Activated T-cell treated with anti-CD3 and anti-CD28 coated beads, Interleukin-2, amount 50 U/mL, for 24 hours (primary cell): ENCODE measurements around the gene UBE2E3.

ENCODE experiments used
- DNase-seq: peaks from one replicate; pipeline ENCODE4 v3.0.0-alpha.2; 2020
- H3K27ac Mint-ChIP-seq: 2 replicates; pipeline ENCODE4 v1.8.0; 2020; ENCODE audit warnings: mild to moderate bottlenecking, mixed read lengths
- H3K27me3 Mint-ChIP-seq: 2 replicates; pipeline ENCODE4 v1.8.0; 2020; ENCODE audit warnings: mixed read lengths
- H3K36me3 Mint-ChIP-seq: 2 replicates; pipeline ENCODE4 v1.8.0; 2020; ENCODE audit warnings: low read depth, mixed read lengths
- H3K4me1 Mint-ChIP-seq: 2 replicates; pipeline ENCODE4 v1.8.0; 2020; ENCODE audit warnings: low read depth, mixed read lengths
- H3K4me3 Mint-ChIP-seq: 2 replicates; pipeline ENCODE4 v1.8.0; 2020; ENCODE audit warnings: mild to moderate bottlenecking, moderate library complexity, mixed read lengths
- H3K9me3 Mint-ChIP-seq: 2 replicates; pipeline ENCODE4 v1.8.0; 2020; ENCODE audit warnings: mixed read lengths

UBE2E3 gene

GRCh38 chr2:180990794-180991193, 10.4 kb downstream of the UBE2E3 start:
- Mint-ChIP-seq H3K4me1 (peaks cover 32% of the 10 kb centered on the region), H3K27ac (no peak overlapping the region), H3K27me3 (no peaks in the 10 kb centered on the region), H3K9me3 (no peaks in the 10 kb centered on the region), H3K4me3 (no peak overlapping the region), H3K36me3 (peaks cover 60% of the 10 kb centered on the region)
- no peak for DNase-seq

GRCh38 chr2:180991361-180991760, 11.0 kb downstream of the UBE2E3 start:
- no peak overlapping the region for H3K4me3 Mint-ChIP-seq
- no peak for DNase-seq
- H3K36me3 Mint-ChIP-seq: peaks cover 56% of the 10 kb centered on the region
- H3K4me1 Mint-ChIP-seq: peaks cover 29% of the 10 kb centered on the region
- no peaks in the 10 kb centered on the region for H3K9me3 Mint-ChIP-seq
- no peaks in the 10 kb centered on the region for H3K27me3 Mint-ChIP-seq
- H3K27ac Mint-ChIP-seq: no peak overlapping the region

- H3K4me3 Mint-ChIP-seq: no peak overlapping the region
- peaks cover 30% of the 10 kb centered on the region for H3K4me1 Mint-ChIP-seq
- H3K27me3 Mint-ChIP-seq: no peaks in the 10 kb centered on the region
- DNase-seq: no peak
- H3K9me3 Mint-ChIP-seq: no peaks in the 10 kb centered on the region
- H3K27ac Mint-ChIP-seq: no peak overlapping the region
- H3K36me3 Mint-ChIP-seq: peaks cover 56% of the 10 kb centered on the region
Measured at GRCh38 chr2:180991820-180992219, 11.4 kb downstream of the UBE2E3 start.

- H3K27me3 Mint-ChIP-seq: no peaks in the 10 kb centered on the region
- H3K4me1 Mint-ChIP-seq: peaks cover 31% of the 10 kb centered on the region
- DNase-seq: no peak
- peaks cover 61% of the 10 kb centered on the region for H3K36me3 Mint-ChIP-seq
- H3K4me3 Mint-ChIP-seq: no peak overlapping the region
- H3K27ac Mint-ChIP-seq: no peak overlapping the region
- H3K9me3 Mint-ChIP-seq: no peaks in the 10 kb centered on the region
Measured at GRCh38 chr2:180992994-180993393, 12.6 kb downstream of the UBE2E3 start.

GRCh38 chr2:180999274-180999964, 19.0 kb downstream of the UBE2E3 start:
- Mint-ChIP-seq H3K27me3 (no peaks in the 10 kb centered on the region), H3K9me3 (no peaks in the 10 kb centered on the region), H3K4me1 (peaks cover 29% of the 10 kb centered on the region), H3K27ac (no peak overlapping the region), H3K4me3 (no peak overlapping the region), H3K36me3 (peaks cover 21% of the 10 kb centered on the region)
- no peak for DNase-seq

- H3K36me3 Mint-ChIP-seq: no peaks in the 10 kb centered on the region
- no peak for DNase-seq
- H3K9me3 Mint-ChIP-seq: no peaks in the 10 kb centered on the region
- no peak overlapping the region for H3K27ac Mint-ChIP-seq
- peaks cover 23% of the 10 kb centered on the region for H3K4me1 Mint-ChIP-seq
- no peak overlapping the region for H3K4me3 Mint-ChIP-seq
- no peaks in the 10 kb centered on the region for H3K27me3 Mint-ChIP-seq
Measured at GRCh38 chr2:181004647-181005325, 24.4 kb downstream of the UBE2E3 start.

GRCh38 chr2:181005326-181005655, 24.9 kb downstream of the UBE2E3 start:
- H3K9me3 Mint-ChIP-seq: no peaks in the 10 kb centered on the region
- no peaks in the 10 kb centered on the region for H3K27me3 Mint-ChIP-seq
- no peaks in the 10 kb centered on the region for H3K36me3 Mint-ChIP-seq
- no peak overlapping the region for H3K4me3 Mint-ChIP-seq
- DNase-seq: no peak
- no peak overlapping the region for H3K27ac Mint-ChIP-seq
- peaks cover 25% of the 10 kb centered on the region for H3K4me1 Mint-ChIP-seq

GRCh38 chr2:181005809-181006208, 25.4 kb downstream of the UBE2E3 start:
- no peaks in the 10 kb centered on the region for H3K9me3 Mint-ChIP-seq
- no peak overlapping the region for H3K4me3 Mint-ChIP-seq
- H3K36me3 Mint-ChIP-seq: no peaks in the 10 kb centered on the region
- no peak overlapping the region for H3K27ac Mint-ChIP-seq
- peaks cover 29% of the 10 kb centered on the region for H3K4me1 Mint-ChIP-seq
- no peaks in the 10 kb centered on the region for H3K27me3 Mint-ChIP-seq
- DNase-seq: no peak

- no peaks in the 10 kb centered on the region for H3K36me3 Mint-ChIP-seq
- DNase-seq: no peak
- H3K27ac Mint-ChIP-seq: no peak overlapping the region
- H3K27me3 Mint-ChIP-seq: no peaks in the 10 kb centered on the region
- H3K4me3 Mint-ChIP-seq: no peak overlapping the region
- no peaks in the 10 kb centered on the region for H3K9me3 Mint-ChIP-seq
- H3K4me1 Mint-ChIP-seq: peaks cover 26% of the 10 kb centered on the region
Measured at GRCh38 chr2:181007086-181007837, 26.9 kb downstream of the UBE2E3 start.

- peaks cover 29% of the 10 kb centered on the region for H3K4me1 Mint-ChIP-seq
- no peaks in the 10 kb centered on the region for H3K36me3 Mint-ChIP-seq
- no peaks in the 10 kb centered on the region for H3K27me3 Mint-ChIP-seq
- no peak overlapping the region for H3K4me3 Mint-ChIP-seq
- no peaks in the 10 kb centered on the region for H3K9me3 Mint-ChIP-seq
- no peak overlapping the region for H3K27ac Mint-ChIP-seq
- no peak for DNase-seq
Measured at GRCh38 chr2:181008407-181008806, 28.0 kb downstream of the UBE2E3 start.

GRCh38 chr2:181021199-181021789, 40.9 kb downstream of the UBE2E3 start:
- Mint-ChIP-seq H3K27me3 (no peaks in the 10 kb centered on the region), H3K9me3 (no peaks in the 10 kb centered on the region), H3K27ac (no peak overlapping the region), H3K36me3 (no peaks in the 10 kb centered on the region), H3K4me3 (no peak overlapping the region), H3K4me1 (peaks cover 33% of the 10 kb centered on the region)
- no peak for DNase-seq

GRCh38 chr2:181022652-181023051, 42.2 kb downstream of the UBE2E3 start:
- H3K27ac Mint-ChIP-seq: no peak overlapping the region

GRCh38 chr2:181025004-181025403, 44.6 kb downstream of the UBE2E3 start:
- no peak overlapping the region for H3K4me3 Mint-ChIP-seq

More at GRCh38 chr2:181022652-181023051, 42.2 kb downstream of the UBE2E3 start:
- no peaks in the 10 kb centered on the region for H3K36me3 Mint-ChIP-seq
- H3K4me3 Mint-ChIP-seq: no peak overlapping the region
- no peak for DNase-seq
- H3K27me3 Mint-ChIP-seq: no peaks in the 10 kb centered on the region
- peaks cover 33% of the 10 kb centered on the region for H3K4me1 Mint-ChIP-seq
- no peaks in the 10 kb centered on the region for H3K9me3 Mint-ChIP-seq

GRCh38 chr2:181036445-181036844, 56.0 kb downstream of the UBE2E3 start:
- Mint-ChIP-seq H3K27me3 (no peaks in the 10 kb centered on the region), H3K36me3 (peaks cover 8% of the 10 kb centered on the region), H3K27ac (no peak overlapping the region), H3K4me3 (no peak overlapping the region), H3K4me1 (peaks cover 34% of the 10 kb centered on the region), H3K9me3 (no peaks in the 10 kb centered on the region)
- no peak for DNase-seq

More at GRCh38 chr2:181025004-181025403, 44.6 kb downstream of the UBE2E3 start:
- H3K27me3 Mint-ChIP-seq: no peaks in the 10 kb centered on the region
- no peaks in the 10 kb centered on the region for H3K36me3 Mint-ChIP-seq
- H3K4me1 Mint-ChIP-seq: peaks cover 32% of the 10 kb centered on the region
- no peak for DNase-seq
- H3K27ac Mint-ChIP-seq: no peak overlapping the region
- H3K9me3 Mint-ChIP-seq: no peaks in the 10 kb centered on the region
